ENCODE measurements around the gene MEG3. TPM values are rescaled to one million over a fixed set of nuclear protein-coding genes. Genes with fewer than 3 reads are reported as not detected.

The MEG3 gene
- total and polyA plus RNA-seq, 9 of the 15 experiments (the other 6 are each of a cell fraction or from before 2014, with no cell fraction given), result 0.10 to 5.3 (median 1.0) TPM; not detected in 1

DNA sequence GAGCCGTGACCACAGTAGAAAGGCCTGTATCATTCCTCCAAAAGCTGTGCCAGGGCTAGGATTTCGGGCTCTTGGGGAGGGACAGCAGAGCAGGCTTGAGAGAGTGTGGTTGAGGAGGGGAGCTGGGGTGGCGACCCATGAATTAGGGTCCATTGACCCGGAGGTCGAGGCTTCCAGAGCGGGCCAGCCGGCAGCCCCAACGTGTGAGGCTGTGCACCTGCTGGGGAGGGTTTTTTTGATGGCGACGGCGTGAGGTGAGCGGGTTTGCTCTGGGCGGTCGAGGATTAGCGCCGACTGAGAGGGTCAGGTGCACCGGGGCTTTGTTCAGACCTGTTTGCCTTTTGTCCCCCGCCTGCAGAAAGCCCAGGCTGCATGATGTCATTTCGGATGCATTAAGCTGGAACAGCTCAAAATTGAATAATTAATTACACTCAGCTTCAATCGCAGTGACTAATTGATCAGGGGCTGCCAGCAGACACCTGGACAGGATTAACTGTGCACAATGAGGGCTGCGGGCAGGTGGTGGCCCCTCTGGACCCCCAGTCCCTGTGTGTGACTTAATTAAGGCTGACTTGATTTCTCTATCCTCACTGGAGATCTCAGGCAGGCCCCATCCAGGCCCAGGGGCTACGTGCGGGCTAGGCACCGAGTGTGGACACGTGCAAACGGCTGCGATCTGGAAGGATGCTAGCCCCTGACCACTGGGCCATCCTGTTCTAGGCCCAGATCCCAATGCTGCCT, 42.1 kb upstream of the MEG3 start (continued):
- TF ChIP-seq, protein P1, sequence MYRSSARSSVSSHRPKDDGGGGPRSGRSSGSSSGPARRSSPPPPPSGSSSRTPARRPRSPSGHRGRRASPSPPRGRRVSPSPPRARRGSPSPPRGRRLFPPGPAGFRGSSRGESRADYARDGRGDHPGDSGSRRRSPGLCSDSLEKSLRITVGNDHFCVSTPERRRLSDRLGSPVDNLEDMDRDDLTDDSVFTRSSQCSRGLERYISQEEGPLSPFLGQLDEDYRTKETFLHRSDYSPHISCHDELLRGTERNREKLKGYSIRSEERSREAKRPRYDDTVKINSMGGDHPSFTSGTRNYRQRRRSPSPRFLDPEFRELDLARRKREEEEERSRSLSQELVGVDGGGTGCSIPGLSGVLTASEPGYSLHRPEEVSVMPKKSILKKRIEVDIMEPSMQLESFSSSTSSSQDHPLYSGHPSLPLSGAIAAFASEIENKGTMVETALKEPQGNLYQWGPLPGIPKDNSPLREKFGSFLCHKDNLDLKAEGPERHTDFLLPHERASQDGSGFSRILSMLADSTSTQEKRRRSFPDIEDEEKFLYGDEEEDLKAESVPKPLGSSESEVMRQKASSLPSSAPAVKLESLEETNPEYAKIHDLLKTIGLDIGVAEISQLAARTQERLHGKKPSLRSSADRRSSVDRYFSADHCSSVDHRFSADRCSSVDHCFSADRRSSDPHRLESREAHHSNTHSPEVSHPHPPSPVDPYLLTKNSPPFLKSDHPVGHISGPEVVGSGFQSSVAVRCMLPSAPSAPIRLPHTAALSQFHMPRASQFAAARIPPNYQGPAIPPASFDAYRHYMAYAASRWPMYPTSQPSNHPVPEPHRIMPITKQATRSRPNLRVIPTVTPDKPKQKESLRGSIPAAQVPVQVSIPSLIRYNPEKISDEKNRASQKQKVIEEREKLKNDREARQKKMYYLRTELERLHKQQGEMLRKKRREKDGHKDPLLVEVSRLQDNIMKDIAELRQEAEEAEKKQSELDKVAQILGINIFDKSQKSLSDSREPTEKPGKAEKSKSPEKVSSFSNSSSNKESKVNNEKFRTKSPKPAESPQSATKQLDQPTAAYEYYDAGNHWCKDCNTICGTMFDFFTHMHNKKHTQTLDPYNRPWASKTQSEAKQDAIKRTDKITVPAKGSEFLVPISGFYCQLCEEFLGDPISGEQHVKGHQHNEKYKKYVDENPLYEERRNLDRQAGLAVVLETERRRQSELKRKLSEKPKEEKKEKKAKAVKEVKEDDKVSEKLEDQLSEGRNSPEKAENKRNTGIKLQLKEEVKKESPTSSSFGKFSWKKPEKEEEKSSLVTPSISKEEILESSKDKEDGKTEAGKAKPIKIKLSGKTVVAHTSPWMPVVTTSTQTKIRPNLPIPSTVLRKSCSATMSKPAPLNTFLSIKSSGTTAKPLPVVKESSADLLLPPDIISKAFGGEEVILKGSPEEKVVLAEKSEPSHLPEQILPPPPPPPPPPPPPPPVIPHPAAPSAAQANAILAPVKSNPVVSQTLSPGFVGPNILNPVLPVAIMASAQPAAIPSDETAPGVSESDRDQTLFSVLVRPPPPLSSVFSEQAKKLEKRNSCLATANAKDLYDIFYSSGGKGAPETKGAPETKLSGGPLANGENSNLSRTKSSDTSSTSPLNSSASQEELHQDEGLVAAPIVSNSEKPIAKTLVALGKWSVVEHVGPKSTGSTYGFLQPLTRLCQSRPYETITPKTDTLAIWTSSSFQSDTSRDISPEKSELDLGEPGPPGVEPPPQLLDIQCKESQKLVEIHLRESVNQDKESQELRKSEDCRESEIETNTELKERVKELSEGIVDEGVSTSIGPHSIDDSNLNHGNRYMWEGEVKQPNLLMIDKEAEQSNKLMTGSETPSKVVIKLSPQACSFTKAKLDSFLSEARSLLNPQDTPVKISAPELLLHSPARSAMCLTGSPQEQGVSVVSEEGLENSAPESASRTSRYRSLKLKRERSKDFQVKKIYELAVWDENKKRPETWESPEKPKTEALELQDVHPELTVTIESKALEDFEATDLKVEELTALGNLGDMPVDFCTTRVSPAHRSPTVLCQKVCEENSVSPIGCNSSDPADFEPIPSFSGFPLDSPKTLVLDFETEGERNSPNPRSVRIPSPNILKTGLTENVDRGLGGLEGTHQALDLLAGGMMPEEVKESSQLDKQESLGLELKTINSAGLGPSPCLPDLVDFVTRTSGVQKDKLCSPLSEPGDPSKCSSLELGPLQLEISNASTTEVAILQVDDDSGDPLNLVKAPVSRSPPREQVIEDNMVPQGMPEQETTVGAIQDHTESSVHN (IDR thresholded peaks at IDR 0.05; ENCODE audit: borderline replicate concordance in 1 of 2, low read depth in 1 of 2), result no peak
- no peak for TF ChIP-seq RBFOX2 (IDR thresholded peaks at IDR 0.05; ENCODE audit: low read depth, low read length)
- TF ChIP-seq MTA1 (IDR thresholded peaks at IDR 0.05; ENCODE audit: borderline replicate concordance), result no peak
- TF ChIP-seq, protein P2, sequence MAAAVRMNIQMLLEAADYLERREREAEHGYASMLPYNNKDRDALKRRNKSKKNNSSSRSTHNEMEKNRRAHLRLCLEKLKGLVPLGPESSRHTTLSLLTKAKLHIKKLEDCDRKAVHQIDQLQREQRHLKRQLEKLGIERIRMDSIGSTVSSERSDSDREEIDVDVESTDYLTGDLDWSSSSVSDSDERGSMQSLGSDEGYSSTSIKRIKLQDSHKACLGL (CRISPR knock-in tag; IDR thresholded peaks at IDR 0.05; ENCODE audit: borderline replicate concordance, poor library complexity, severe bottlenecking), result no peak
- TF ChIP-seq, protein P3, sequence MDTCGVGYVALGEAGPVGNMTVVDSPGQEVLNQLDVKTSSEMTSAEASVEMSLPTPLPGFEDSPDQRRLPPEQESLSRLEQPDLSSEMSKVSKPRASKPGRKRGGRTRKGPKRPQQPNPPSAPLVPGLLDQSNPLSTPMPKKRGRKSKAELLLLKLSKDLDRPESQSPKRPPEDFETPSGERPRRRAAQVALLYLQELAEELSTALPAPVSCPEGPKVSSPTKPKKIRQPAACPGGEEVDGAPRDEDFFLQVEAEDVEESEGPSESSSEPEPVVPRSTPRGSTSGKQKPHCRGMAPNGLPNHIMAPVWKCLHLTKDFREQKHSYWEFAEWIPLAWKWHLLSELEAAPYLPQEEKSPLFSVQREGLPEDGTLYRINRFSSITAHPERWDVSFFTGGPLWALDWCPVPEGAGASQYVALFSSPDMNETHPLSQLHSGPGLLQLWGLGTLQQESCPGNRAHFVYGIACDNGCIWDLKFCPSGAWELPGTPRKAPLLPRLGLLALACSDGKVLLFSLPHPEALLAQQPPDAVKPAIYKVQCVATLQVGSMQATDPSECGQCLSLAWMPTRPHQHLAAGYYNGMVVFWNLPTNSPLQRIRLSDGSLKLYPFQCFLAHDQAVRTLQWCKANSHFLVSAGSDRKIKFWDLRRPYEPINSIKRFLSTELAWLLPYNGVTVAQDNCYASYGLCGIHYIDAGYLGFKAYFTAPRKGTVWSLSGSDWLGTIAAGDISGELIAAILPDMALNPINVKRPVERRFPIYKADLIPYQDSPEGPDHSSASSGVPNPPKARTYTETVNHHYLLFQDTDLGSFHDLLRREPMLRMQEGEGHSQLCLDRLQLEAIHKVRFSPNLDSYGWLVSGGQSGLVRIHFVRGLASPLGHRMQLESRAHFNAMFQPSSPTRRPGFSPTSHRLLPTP (IDR thresholded peaks at IDR 0.05; ENCODE audit: borderline replicate concordance, extremely low read depth, insufficient read length), result no peak

All from K562 (cell line).